Measurements from ENCODE around the gene BCL11B.

DNA sequence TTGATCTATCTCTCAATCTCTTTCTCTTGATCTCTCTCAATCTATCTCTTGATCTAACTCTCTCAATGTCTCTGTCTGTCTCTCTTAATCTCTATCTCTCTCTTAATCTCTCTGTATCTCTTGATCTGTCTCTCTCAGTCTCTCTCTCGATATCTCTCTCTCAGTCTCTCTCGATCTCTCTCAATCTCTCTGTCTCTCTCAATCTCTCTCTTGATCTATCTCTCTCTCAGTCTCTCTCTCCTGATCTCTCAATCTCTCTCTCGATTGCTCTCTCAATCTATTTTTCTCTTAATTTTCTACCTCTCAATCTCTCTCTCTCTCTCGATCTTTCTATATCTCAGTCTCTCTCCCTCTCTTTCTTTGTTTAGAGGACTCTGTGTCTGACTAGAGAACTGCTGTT lies 126.7 kb downstream of the BCL11B start:
- TF ChIP-seq, protein P1, sequence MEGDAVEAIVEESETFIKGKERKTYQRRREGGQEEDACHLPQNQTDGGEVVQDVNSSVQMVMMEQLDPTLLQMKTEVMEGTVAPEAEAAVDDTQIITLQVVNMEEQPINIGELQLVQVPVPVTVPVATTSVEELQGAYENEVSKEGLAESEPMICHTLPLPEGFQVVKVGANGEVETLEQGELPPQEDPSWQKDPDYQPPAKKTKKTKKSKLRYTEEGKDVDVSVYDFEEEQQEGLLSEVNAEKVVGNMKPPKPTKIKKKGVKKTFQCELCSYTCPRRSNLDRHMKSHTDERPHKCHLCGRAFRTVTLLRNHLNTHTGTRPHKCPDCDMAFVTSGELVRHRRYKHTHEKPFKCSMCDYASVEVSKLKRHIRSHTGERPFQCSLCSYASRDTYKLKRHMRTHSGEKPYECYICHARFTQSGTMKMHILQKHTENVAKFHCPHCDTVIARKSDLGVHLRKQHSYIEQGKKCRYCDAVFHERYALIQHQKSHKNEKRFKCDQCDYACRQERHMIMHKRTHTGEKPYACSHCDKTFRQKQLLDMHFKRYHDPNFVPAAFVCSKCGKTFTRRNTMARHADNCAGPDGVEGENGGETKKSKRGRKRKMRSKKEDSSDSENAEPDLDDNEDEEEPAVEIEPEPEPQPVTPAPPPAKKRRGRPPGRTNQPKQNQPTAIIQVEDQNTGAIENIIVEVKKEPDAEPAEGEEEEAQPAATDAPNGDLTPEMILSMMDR (IDR thresholded peaks at IDR 0.05 in 2 of 3, conservative IDR thresholded peaks at IDR 0.05 in 1 of 3; ENCODE audit: control insufficient read depth in 2 of 3, extremely low read depth in 1 of 3, insufficient read depth in 1 of 3, low read depth in 3 of 3, low read length in 3 of 3): no peak
- TF ChIP-seq FOXK2 (IDR thresholded peaks at IDR 0.05): no peak
- no peak for TF ChIP-seq SUZ12 (IDR thresholded peaks at IDR 0.05; ENCODE audit: unreplicated experiment)
- TF ChIP-seq POU2F2 (IDR thresholded peaks at IDR 0.05; ENCODE audit: borderline replicate concordance, low read depth, low read length): no peak
- TF ChIP-seq MEF2A (IDR thresholded peaks at IDR 0.05; ENCODE audit: insufficient read depth, low read depth, low read length): no peak
- no peak for TF ChIP-seq RAD21 (IDR thresholded peaks at IDR 0.05; ENCODE audit: insufficient read depth, low read depth, low read length)
- TF ChIP-seq NFIC (IDR thresholded peaks at IDR 0.05; ENCODE audit: low read depth, low read length): no peak
- TF ChIP-seq ZNF274 (IDR thresholded peaks at IDR 0.05; ENCODE audit: insufficient read depth, insufficient read length): no peak
- TF ChIP-seq EGR1 (IDR thresholded peaks at IDR 0.05; ENCODE audit: borderline replicate concordance in 1 of 2, low read depth in 2 of 2, low read length in 2 of 2): no peak
- no peak for TF ChIP-seq CBX3 (IDR thresholded peaks at IDR 0.05; ENCODE audit: borderline replicate concordance, low read depth)
- TF ChIP-seq RAD51 (IDR thresholded peaks at IDR 0.05): no peak
- TF ChIP-seq, protein P2, sequence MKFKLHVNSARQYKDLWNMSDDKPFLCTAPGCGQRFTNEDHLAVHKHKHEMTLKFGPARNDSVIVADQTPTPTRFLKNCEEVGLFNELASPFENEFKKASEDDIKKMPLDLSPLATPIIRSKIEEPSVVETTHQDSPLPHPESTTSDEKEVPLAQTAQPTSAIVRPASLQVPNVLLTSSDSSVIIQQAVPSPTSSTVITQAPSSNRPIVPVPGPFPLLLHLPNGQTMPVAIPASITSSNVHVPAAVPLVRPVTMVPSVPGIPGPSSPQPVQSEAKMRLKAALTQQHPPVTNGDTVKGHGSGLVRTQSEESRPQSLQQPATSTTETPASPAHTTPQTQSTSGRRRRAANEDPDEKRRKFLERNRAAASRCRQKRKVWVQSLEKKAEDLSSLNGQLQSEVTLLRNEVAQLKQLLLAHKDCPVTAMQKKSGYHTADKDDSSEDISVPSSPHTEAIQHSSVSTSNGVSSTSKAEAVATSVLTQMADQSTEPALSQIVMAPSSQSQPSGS (IDR thresholded peaks at IDR 0.05; ENCODE audit: low read length): no peak
- no peak for TF ChIP-seq POLR2A (IDR thresholded peaks at IDR 0.05; ENCODE audit: low read depth, low read length)
